Large intestine (tissue), 3 donors: ENCODE results near the gene ZCWPW1. TPM values are rescaled to one million over a fixed set of nuclear protein-coding genes. Genes with fewer than 3 reads are reported as not detected.
"Not testable (repeated sequence)": the region's sequence is repeated elsewhere in the genome, so short reads cannot be mapped to it uniquely, and the experiment has no call there.

ENCODE experiments used
- DNase-seq, 2 donors: peaks; one replicate each; pipeline versions ENCODE4 v3.0.0 to v3.0.0-alpha.2; 2013
- H3K27ac ChIP-seq: one replicate; pipeline ENCODE4 v1.5.1; 2013; ENCODE audit warnings: low read length
- H3K27me3 ChIP-seq: 2 replicates; pipeline ENCODE4 v1.6.1; 2013; ENCODE audit warnings: low read length; ENCODE audit not compliant: control insufficient read depth, insufficient read depth
- H3K36me3 ChIP-seq: 2 replicates; pipeline ENCODE4 v1.6.1; 2013; ENCODE audit warnings: low read length; ENCODE audit not compliant: control insufficient read depth, insufficient read depth
- H3K4me1 ChIP-seq: one replicate; pipeline ENCODE4 v1.6.1; 2013; ENCODE audit warnings: low read length; ENCODE audit not compliant: control insufficient read depth, insufficient read depth
- H3K4me3 ChIP-seq: one replicate; pipeline ENCODE4 v1.5.1; 2013; ENCODE audit warnings: low read length
- H3K9me3 ChIP-seq: one replicate; pipeline ENCODE4 v1.6.1; 2013; ENCODE audit warnings: mild to moderate bottlenecking, low read depth, low read length, moderate library complexity; ENCODE audit not compliant: control insufficient read depth
- WGBS: methylation state at CpG from one replicate; pipeline ENCODE4 v1.1.5; 2013; ENCODE audit warnings: low lambda C conversion rate; ENCODE audit not compliant: insufficient coverage; 5-methylcytosine and 5-hydroxymethylcytosine counted together
- polyA plus RNA-seq: library from polyadenylated mRNA; unstranded; fragments of 120-200 nt; gene quantifications from one replicate; pipeline ENCODE4 v1.2.1, GENCODE V29; 2013

The ZCWPW1 gene
- polyA plus RNA-seq, 1 donor: 4.8 TPM

DNA sequence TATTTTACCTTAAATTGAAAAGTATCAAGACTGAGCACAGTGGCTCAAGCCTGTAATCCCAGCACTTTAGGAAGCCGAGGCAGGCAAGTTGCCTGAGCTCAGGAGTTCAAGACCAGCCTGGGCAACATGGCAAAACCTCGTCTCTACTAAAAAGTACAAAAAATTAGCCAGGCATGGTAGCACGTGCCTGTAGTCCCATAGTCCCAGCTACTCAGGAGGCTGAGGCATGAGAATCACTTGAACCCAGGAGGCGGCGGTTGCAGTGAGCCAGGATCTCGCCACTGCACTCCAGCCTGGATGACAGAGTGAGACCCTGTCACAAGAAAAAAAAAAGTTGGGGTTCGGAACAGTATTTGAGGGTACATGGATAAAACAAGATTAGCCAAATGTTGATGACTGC is 10.7 kb upstream of the ZCWPW1 start:
- not testable (repeated sequence) for H3K27ac ChIP-seq, DNase-seq, H3K27me3 ChIP-seq, H3K9me3 ChIP-seq, H3K4me3 ChIP-seq, H3K36me3 ChIP-seq
- H3K4me1 ChIP-seq: peaks cover 25% of the 10 kb centered on the region
- WGBS: no CpG with 5 or more reads among the region's 7 CpGs

- DNase-seq: not testable (repeated sequence)
- WGBS: 100% methylated on average over 1 of the region's 8 CpGs
Measured at GRCh38 chr7:100438731-100439130, 10.2 kb upstream of the ZCWPW1 start.

DNA sequence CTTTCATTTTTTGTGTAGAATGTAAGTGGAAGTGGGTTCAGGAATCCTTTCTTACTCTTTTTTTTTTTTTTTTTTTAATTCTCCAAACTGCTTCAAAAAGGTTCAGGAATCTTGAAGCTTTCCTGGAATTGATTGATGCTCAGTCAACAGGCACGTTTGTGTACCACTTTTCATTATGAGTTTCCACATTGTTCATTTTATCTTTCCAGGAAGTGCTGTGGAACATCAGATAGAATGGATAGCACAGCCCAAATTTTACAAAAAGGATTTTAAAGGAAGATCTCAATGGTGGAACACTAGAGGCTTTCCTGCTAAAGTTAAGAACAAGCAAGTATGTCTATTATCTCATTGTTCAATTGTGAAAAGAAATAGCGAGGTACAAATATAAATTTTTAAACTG is 9.7 kb upstream of the ZCWPW1 start:
- peaks cover 21% of the 10 kb centered on the region for H3K36me3 ChIP-seq
- WGBS: 67% methylated on average over 2 of the region's 2 CpGs
- no peak for DNase-seq
- no peak overlapping the region for H3K4me3 ChIP-seq
- H3K4me1 ChIP-seq: peaks cover 17% of the 10 kb centered on the region
- no peaks in the 10 kb centered on the region for H3K27me3 ChIP-seq
- H3K9me3 ChIP-seq: no peaks in the 10 kb centered on the region
- H3K27ac ChIP-seq: no peak overlapping the region

More at GRCh38 chr7:100438731-100439130, 10.2 kb upstream of the ZCWPW1 start:
- Histone ChIP-seq H3K4me1 (peaks cover 21% of the 10 kb centered on the region), H3K36me3 (peaks cover 15% of the 10 kb centered on the region)
- not testable (repeated sequence) for H3K9me3 ChIP-seq, H3K27ac ChIP-seq, H3K27me3 ChIP-seq, H3K4me3 ChIP-seq

DNA sequence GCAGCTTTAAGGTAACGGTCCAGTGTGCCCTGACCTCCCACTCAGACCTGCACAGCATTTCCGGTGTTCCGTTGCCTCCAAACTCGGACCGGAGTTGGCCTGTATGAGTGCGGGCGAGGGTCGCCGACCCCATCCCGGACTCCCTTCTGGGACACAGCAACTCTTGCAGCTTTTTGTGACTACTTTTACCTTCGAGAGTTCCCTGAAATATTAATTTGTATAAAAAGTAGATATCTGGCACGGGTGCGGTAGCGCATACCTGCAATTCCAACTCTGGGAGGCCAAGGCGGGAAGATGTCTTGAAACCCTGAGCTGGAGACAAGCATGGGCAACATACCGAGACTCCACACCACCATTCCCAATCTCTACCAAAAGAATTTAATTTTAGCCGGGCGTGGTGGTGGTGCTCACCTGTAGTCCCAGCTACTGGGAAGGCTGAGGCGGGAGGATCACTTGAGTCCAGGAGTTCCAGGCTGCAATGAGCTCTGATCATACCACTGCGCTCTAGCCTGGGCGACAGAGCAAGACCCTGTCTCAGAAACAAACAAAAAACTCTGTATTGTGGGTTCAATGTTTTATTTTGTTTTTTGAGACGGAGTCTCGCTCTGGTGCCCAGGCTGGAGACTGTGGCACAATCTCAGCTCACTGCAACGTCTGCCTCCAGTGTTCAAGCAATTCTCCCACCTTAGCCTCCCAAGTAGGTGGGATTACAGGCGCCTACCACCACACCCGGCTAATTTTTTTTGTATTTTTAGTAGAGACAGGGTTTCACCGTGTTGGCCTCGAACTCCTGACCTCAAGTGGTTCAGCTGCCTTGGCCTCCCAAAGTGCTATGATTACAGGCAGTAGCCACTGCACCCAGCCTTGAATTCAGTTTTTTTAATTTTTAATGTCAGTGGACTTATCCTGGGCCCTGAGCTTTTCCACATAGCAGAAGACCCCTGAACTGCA is 8.9 kb upstream of the ZCWPW1 start:
- no peak overlapping the region for H3K27ac ChIP-seq
- 83% methylated on average over 3 of the region's 28 CpGs for WGBS
- peaks cover 28% of the 10 kb centered on the region for H3K36me3 ChIP-seq
- no peak for DNase-seq
- H3K4me1 ChIP-seq: peaks cover 14% of the 10 kb centered on the region
- no peaks in the 10 kb centered on the region for H3K9me3 ChIP-seq
- H3K4me3 ChIP-seq: peak overlapping the region; percentile 87
- H3K27me3 ChIP-seq: no peaks in the 10 kb centered on the region

DNA sequence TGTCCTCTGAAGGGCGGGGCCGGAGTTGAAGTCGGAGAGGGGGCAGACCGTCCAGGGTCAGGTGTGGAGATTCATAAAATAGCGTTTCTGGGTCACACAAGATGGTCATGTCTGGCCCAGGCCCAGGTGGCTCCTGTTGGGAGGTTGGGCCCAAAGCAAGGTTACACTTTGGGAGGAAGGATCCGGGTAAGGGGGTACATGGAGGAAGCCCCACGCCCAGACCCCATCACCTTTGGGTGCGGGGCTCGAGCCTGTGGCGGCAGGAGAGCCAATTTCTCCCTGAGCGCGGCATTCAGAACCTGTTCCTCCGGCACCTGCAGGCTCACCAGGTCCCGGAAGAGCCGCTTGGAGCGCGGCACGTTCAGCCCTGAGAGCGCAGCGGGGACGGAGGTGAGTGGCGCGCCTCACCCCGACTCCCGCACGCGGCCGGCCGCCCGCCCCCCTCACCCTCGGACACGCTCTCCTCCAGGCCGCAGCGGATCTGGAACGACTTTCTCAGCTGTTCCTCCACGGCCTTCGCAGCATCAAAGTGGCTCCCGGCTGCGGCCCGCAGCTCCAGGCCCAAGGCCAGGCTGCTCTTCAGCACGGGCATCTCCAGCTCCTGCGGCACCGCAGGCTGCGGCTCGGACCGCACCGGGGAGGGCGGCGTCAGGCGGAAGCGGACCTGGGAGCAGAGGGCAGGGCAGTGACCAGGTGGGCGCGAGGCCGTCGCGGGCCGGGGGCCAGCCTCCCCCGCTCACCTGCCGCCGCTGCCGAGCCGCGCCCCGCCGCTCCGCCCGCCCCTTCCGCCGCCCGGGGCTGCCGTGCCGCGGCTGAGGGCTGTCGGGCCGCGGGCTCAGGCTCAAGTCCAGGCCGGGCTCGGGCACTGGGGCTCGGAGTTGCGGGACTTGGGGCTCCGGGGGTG is 7.2 kb upstream of the ZCWPW1 start:
- peak overlapping the region; percentile 94 for H3K27ac ChIP-seq
- H3K27me3 ChIP-seq: no peaks in the 10 kb centered on the region
- H3K36me3 ChIP-seq: peaks cover 37% of the 10 kb centered on the region
- H3K4me3 ChIP-seq: peak overlapping the region; percentile 87
- no CpG with 5 or more reads among the region's 81 CpGs for WGBS
- peak in 1 of 2 donors; percentile 74 for DNase-seq
- H3K9me3 ChIP-seq: no peaks in the 10 kb centered on the region
- H3K4me1 ChIP-seq: peaks cover 28% of the 10 kb centered on the region

DNA sequence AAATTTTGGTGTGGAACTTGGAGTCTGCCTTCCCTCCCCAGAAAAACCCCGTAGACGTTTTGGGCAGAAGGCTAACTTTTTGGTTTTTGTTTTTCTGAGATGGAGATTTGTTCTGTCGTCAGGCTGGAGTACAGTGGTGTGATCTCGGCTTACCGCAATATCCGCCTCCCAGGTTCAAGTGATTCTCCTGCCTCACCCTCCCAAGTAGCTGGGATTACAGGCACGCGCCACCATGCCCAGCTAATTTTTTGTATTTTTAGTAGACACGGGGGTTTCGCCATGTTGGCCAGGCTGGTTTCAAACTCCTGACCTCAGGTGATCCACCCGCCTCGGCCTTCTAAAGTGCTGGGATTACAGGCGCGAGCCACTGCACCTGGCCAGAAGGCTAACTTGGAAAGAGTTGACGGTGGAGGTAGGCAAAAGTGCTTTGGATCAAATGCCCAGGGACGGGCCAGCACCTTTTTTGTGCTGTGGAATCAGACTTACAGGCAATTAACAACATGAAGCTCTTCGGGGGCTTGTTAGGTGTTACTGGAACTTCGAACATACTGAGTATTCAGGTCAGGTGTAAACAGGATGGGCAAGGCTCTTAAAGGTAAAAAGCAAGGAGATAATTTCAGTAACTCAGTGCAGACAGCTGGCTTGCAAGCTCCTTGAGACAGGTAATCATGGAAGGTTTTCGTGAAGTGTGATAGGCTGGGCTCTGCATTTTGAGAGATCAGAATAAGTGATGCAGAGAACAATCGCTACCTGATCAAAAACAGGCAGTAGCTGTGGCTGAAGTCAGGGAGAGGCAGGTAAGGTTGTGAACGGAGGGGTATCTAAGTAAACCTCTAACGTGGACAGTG is 6.0 kb upstream of the ZCWPW1 start:
- Histone ChIP-seq H3K27ac (peak overlapping the region; percentile 94), H3K4me1 (peaks cover 29% of the 10 kb centered on the region), H3K9me3 (no peaks in the 10 kb centered on the region), H3K27me3 (no peaks in the 10 kb centered on the region), H3K4me3 (peak overlapping the region; percentile 87), H3K36me3 (peaks cover 37% of the 10 kb centered on the region)
- no peak for DNase-seq
- WGBS: 52% methylated on average over 2 of the region's 22 CpGs

- Histone ChIP-seq H3K9me3 (no peaks in the 10 kb centered on the region), H3K4me3 (no peak overlapping the region), H3K36me3 (peaks cover 37% of the 10 kb centered on the region), H3K27ac (no peak overlapping the region), H3K27me3 (no peaks in the 10 kb centered on the region), H3K4me1 (peaks cover 29% of the 10 kb centered on the region)
- no peak for DNase-seq
- WGBS: 80% methylated on average over 1 of the region's 10 CpGs
Measured at GRCh38 chr7:100433592-100434296, 5.2 kb upstream of the ZCWPW1 start.

GRCh38 chr7:100433276-100433591 is 4.7 kb upstream of the ZCWPW1 start:
- Histone ChIP-seq H3K36me3 (peaks cover 37% of the 10 kb centered on the region), H3K27ac (no peak overlapping the region), H3K27me3 (no peaks in the 10 kb centered on the region), H3K4me3 (no peak overlapping the region), H3K4me1 (peaks cover 29% of the 10 kb centered on the region), H3K9me3 (no peaks in the 10 kb centered on the region)
- no peak for DNase-seq
- 100% methylated on average over 1 of the region's 4 CpGs for WGBS

GRCh38 chr7:100432621-100433275 is 4.2 kb upstream of the ZCWPW1 start:
- H3K4me3 ChIP-seq: no peak overlapping the region
- peaks cover 31% of the 10 kb centered on the region for H3K4me1 ChIP-seq
- no peaks in the 10 kb centered on the region for H3K27me3 ChIP-seq
- H3K9me3 ChIP-seq: peaks cover 4% of the 10 kb centered on the region
- peaks cover 37% of the 10 kb centered on the region for H3K36me3 ChIP-seq
- WGBS: no CpG with 5 or more reads among the region's 21 CpGs
- H3K27ac ChIP-seq: no peak overlapping the region
- no peak for DNase-seq
